Measurements from ENCODE around the gene KCTD12. TPM values are rescaled to one million over a fixed set of nuclear protein-coding genes. Genes with fewer than 3 reads are reported as not detected.

Gene KCTD12
- total and polyA plus RNA-seq, 3 donors from 2014 or later, result 63.9 to 127 (median 86.8) TPM

- H3K27me3 ChIP-seq, result no peaks in the 10 kb centered on the region
- 12 to 30% methylated on average over 3 of the region's 3 CpGs for WGBS, 2 donors
- H3K27ac ChIP-seq, result no peak overlapping the region
- H3K9me3 ChIP-seq, result no peaks in the 10 kb centered on the region
- no peak for TF ChIP-seq POLR2A (IDR thresholded peaks at IDR 0.05)
- no peak for TF ChIP-seq CTCF (IDR thresholded peaks at IDR 0.05)
- H3K4me3 ChIP-seq, result no peak overlapping the region
- intact Hi-C loops (cut with DNase I; ENCODE audit: low total_unique reads), result no loop called here
- peak; percentile 51 for DNase-seq
- no peaks in the 10 kb centered on the region for H3K36me3 ChIP-seq (ENCODE audit: low read depth, missing control alignments)
- H3K4me1 ChIP-seq, result peaks cover 7% of the 10 kb centered on the region
Measured at GRCh38 chr13:76848596-76848995, 37.6 kb downstream of the KCTD12 start.

GRCh38 chr13:76846363-76846762, 39.8 kb downstream of the KCTD12 start:
- Histone ChIP-seq H3K27me3 (no peaks in the 10 kb centered on the region), H3K4me1 (peaks cover 7% of the 10 kb centered on the region), H3K4me3 (no peak overlapping the region), H3K36me3 (ENCODE audit: low read depth, missing control alignments) (no peaks in the 10 kb centered on the region), H3K27ac (no peak overlapping the region), H3K9me3 (no peaks in the 10 kb centered on the region)
- no peak for DNase-seq
- TF ChIP-seq POLR2A (IDR thresholded peaks at IDR 0.05) (no peak), CTCF (IDR thresholded peaks at IDR 0.05) (no peak)
- 64 to 65% methylated on average over 4 of the region's 4 CpGs for WGBS, 2 donors
- intact Hi-C loops (cut with DNase I; ENCODE audit: low total_unique reads), result no loop called here

- H3K4me3 ChIP-seq, result no peak overlapping the region
- intact Hi-C loops (cut with DNase I; ENCODE audit: low total_unique reads), result no loop called here
- DNase-seq, result no peak
- peaks cover 7% of the 10 kb centered on the region for H3K4me1 ChIP-seq
- no peak for TF ChIP-seq CTCF (IDR thresholded peaks at IDR 0.05)
- no peak for TF ChIP-seq POLR2A (IDR thresholded peaks at IDR 0.05)
- H3K27ac ChIP-seq, result no peak overlapping the region
- WGBS, 2 donors, result 19 to 32% methylated on average over 2 of the region's 2 CpGs
- H3K9me3 ChIP-seq, result no peaks in the 10 kb centered on the region
- H3K36me3 ChIP-seq (ENCODE audit: low read depth, missing control alignments), result no peaks in the 10 kb centered on the region
- no peaks in the 10 kb centered on the region for H3K27me3 ChIP-seq
Measured at GRCh38 chr13:76845865-76846264, 40.3 kb downstream of the KCTD12 start.

- intact Hi-C loops (cut with DNase I; ENCODE audit: low total_unique reads), result no loop called here
- TF ChIP-seq CTCF (IDR thresholded peaks at IDR 0.05) (no peak), POLR2A (IDR thresholded peaks at IDR 0.05) (no peak)
- Histone ChIP-seq H3K27ac (no peak overlapping the region), H3K4me1 (peaks cover 7% of the 10 kb centered on the region), H3K36me3 (ENCODE audit: low read depth, missing control alignments) (no peaks in the 10 kb centered on the region), H3K9me3 (no peaks in the 10 kb centered on the region), H3K4me3 (no peak overlapping the region), H3K27me3 (no peaks in the 10 kb centered on the region)
- 93 to 99% methylated on average over 3 of the region's 3 CpGs for WGBS, 2 donors
- DNase-seq, result no peak
Measured at GRCh38 chr13:76845367-76845766, 40.8 kb downstream of the KCTD12 start.

- 47 to 57% methylated on average over 1 of the region's 1 CpG for WGBS, 2 donors
- intact Hi-C loops (cut with DNase I; ENCODE audit: low total_unique reads), result no loop called here
Measured at GRCh38 chr13:76837801-76838200, 48.4 kb downstream of the KCTD12 start.

More at GRCh38 chr13:76837801-76838200, 48.4 kb downstream of the KCTD12 start:
- Histone ChIP-seq H3K4me3 (no peak overlapping the region), H3K9me3 (no peaks in the 10 kb centered on the region), H3K27ac (no peak overlapping the region), H3K27me3 (no peaks in the 10 kb centered on the region), H3K4me1 (no peaks in the 10 kb centered on the region), H3K36me3 (ENCODE audit: low read depth, missing control alignments) (no peaks in the 10 kb centered on the region)
- TF ChIP-seq POLR2A (IDR thresholded peaks at IDR 0.05) (no peak), CTCF (IDR thresholded peaks at IDR 0.05) (no peak)
- DNase-seq, result no peak
